ENCODE results near the gene GPX4. TPM values are rescaled to one million over a fixed set of nuclear protein-coding genes. Genes with fewer than 3 reads are reported as not detected.

GPX4 gene
- total RNA-seq, 1 donor from 2014 or later = 190 TPM

DNA sequence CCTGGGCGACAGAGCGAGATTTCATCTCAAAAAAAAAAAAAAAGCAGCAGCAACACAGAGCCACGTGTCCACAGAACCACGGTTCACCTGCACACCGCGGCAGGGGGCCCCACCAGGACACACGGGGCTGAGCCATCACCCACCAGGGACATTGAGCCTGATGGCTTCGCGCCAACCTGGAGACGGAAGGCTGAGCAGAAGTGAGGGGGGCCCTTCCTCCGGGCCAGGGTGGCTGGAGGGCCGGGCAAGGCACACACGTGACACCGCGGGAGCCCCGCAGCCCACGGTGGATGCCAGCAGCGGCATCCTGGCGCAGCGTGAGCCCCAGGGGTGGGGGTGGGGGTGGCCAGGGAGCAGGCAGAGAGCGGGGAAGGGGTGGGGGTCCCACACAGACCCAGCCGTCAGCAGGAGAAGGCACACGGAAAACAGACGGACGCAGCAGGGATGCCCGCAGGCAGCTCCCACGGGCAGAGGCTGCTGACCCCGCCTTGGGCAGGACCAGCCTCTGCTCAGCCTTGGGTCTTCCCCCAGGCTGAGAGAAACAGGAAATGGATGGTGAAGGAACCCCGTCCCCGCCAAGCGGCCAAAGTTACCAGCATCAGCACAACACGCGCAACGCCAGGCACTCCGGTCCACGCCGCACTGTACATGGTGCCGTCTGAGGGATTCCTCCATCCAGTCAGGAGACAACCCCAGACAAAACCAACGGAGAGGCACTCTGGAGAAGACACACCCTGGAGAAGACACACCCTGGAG lies 36.7 kb downstream of the GPX4 start:
- no peak overlapping the region for H3K27ac Mint-ChIP-seq
- H3K4me1 Mint-ChIP-seq = no peaks in the 10 kb centered on the region
- no peak overlapping the region for H3K4me3 Mint-ChIP-seq
- no peak for DNase-seq (ENCODE audit: low spot score in 2 of 2, unreplicated experiment in 2 of 2)
- H3K27me3 Mint-ChIP-seq (ENCODE audit: low read depth) = no peaks in the 10 kb centered on the region
- TF ChIP-seq, protein P1, sequence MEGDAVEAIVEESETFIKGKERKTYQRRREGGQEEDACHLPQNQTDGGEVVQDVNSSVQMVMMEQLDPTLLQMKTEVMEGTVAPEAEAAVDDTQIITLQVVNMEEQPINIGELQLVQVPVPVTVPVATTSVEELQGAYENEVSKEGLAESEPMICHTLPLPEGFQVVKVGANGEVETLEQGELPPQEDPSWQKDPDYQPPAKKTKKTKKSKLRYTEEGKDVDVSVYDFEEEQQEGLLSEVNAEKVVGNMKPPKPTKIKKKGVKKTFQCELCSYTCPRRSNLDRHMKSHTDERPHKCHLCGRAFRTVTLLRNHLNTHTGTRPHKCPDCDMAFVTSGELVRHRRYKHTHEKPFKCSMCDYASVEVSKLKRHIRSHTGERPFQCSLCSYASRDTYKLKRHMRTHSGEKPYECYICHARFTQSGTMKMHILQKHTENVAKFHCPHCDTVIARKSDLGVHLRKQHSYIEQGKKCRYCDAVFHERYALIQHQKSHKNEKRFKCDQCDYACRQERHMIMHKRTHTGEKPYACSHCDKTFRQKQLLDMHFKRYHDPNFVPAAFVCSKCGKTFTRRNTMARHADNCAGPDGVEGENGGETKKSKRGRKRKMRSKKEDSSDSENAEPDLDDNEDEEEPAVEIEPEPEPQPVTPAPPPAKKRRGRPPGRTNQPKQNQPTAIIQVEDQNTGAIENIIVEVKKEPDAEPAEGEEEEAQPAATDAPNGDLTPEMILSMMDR (IDR thresholded peaks at IDR 0.05; ENCODE audit: unreplicated experiment) = no peak
- peaks cover 8% of the 10 kb centered on the region for H3K9me3 Mint-ChIP-seq
- peaks cover 48% of the 10 kb centered on the region for H3K36me3 Mint-ChIP-seq

DNA sequence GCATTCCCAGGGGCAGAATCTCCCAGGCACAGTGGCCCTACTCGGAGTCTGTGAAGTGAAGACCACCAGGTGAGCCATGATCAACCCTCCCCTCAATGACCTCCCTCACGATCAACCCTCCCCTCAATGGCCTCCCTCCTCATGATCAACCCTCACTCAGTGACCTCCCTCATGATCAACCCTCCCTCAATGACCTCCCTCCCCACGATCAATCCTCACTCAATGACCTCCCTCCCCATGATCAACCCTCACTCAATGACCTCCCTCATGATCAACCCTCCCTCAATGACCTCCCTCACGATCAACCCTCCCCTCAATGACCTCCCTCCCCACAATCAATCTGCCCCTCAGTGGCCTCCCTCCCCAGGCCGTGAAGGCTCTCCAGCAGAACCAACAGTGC lies 38.1 kb downstream of the GPX4 start:
- peaks cover 49% of the 10 kb centered on the region for H3K36me3 Mint-ChIP-seq
- H3K9me3 Mint-ChIP-seq = peaks cover 8% of the 10 kb centered on the region
- H3K27me3 Mint-ChIP-seq (ENCODE audit: low read depth) = no peaks in the 10 kb centered on the region
- no peak for DNase-seq (ENCODE audit: low spot score in 2 of 2, unreplicated experiment in 2 of 2)
- H3K4me1 Mint-ChIP-seq = no peaks in the 10 kb centered on the region
- TF ChIP-seq, protein P1 (IDR thresholded peaks at IDR 0.05; ENCODE audit: unreplicated experiment) = no peak
- H3K4me3 Mint-ChIP-seq = no peak overlapping the region
- H3K27ac Mint-ChIP-seq = no peak overlapping the region

DNA sequence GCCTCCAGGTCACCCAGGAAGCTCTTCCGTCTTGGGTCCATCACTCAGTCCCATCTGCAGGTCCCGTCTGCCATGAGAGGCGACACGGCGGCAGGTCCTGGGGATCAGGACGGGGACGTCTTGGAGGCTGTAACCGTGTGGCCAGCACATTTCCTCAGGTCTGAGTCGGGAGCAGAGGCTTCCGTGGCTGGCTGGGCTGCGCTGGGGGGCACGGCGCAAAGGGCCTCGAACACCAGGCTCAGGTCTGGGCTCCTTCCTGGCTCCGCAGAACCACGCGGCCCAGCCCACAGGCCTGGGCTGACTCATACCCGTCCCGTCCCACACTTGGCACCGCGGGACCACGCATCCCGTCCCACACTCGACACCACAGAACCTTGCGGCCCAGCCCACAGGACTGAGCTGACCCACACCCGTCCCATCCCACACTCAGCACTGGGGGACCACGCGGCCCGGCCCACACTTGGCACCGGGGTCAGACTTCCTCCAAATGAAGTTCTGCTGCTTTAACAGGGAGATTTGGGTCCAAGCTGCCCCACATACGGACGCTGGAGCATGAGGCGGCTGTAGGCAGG lies 40.1 kb downstream of the GPX4 start:
- no peak for DNase-seq (ENCODE audit: low spot score in 2 of 2, unreplicated experiment in 2 of 2)
- peaks cover 8% of the 10 kb centered on the region for H3K9me3 Mint-ChIP-seq
- H3K4me3 Mint-ChIP-seq = no peak overlapping the region
- no peaks in the 10 kb centered on the region for H3K4me1 Mint-ChIP-seq
- TF ChIP-seq, protein P1 (IDR thresholded peaks at IDR 0.05; ENCODE audit: unreplicated experiment) = no peak
- H3K27me3 Mint-ChIP-seq (ENCODE audit: low read depth) = no peaks in the 10 kb centered on the region
- no peak overlapping the region for H3K27ac Mint-ChIP-seq
- peaks cover 48% of the 10 kb centered on the region for H3K36me3 Mint-ChIP-seq

DNA sequence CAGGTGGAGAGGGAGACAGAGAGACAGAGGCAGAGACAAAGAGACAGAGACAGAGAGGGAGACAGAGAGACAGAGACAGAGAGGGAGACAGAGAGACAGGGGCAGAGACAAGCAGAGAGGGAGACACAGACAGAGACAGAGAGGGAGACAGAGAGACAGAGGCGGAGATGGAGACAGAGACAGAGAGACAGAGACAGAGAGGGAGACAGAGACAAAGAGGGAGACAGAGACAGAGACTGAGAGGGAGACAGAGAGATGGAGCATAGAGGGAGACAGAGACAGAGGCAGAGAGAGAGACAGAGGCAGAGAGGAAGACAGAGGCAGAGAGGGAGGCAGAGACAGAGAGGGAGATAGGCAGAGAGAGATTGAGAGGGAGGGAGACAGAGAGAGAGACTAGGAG lies 40.9 kb downstream of the GPX4 start:
- Mint-ChIP-seq H3K27me3 (ENCODE audit: low read depth) (no peaks in the 10 kb centered on the region), H3K27ac (no peak overlapping the region), H3K36me3 (peaks cover 42% of the 10 kb centered on the region), H3K4me1 (no peaks in the 10 kb centered on the region), H3K9me3 (peaks cover 6% of the 10 kb centered on the region), H3K4me3 (no peak overlapping the region)
- no peak for DNase-seq (ENCODE audit: low spot score in 2 of 2, unreplicated experiment in 2 of 2)
- TF ChIP-seq, protein P1 (IDR thresholded peaks at IDR 0.05; ENCODE audit: unreplicated experiment) = no peak

DNA sequence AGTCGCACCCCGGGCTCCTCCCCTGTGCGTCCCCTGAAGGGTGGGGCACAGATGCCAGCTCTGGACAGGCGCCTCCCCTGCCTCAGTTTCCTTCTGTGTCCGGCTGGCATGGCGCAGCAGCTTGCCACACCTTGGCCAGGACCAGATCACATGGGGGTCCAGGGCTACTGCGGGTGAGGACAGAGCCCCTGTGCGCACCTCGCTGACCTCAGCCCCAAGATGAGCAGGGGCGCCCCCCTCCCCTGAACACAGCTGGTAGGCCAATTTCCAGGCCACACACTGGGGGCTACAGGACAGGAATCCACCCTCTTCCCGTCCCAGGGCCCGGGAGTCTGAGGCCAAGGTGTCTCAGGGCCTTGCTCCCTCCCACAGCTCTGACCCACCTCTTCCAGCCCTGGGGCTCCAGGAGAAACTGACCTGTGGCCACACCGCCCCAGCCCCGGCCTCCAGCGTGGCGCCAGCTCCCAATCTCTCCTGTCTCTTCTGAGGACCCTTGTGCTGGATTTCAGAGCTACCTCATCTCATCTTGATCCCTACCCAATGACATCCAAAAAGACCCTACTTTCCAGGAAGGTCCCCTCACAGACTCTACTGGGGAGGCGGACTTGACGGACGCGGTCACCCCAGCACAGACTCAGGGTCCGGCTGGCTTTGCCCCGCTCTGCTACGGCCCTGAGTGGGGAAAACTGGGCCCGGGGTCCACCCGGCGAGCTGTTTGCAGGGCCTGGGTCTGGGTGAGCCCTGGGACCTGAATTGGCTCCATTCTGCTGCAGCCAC lies 42.0 kb downstream of the GPX4 start:
- H3K27me3 Mint-ChIP-seq (ENCODE audit: low read depth) = no peaks in the 10 kb centered on the region
- TF ChIP-seq, protein P1 (IDR thresholded peaks at IDR 0.05; ENCODE audit: unreplicated experiment) = no peak
- DNase-seq (ENCODE audit: low spot score in 2 of 2, unreplicated experiment in 2 of 2) = no peak
- no peaks in the 10 kb centered on the region for H3K4me1 Mint-ChIP-seq
- no peak overlapping the region for H3K27ac Mint-ChIP-seq
- H3K36me3 Mint-ChIP-seq = peaks cover 34% of the 10 kb centered on the region
- H3K9me3 Mint-ChIP-seq = peaks cover 5% of the 10 kb centered on the region
- no peak overlapping the region for H3K4me3 Mint-ChIP-seq
